SHP77 treated with DMSO at 0.1 percent for 48 hours (cell line): ENCODE results near the gene ABHD17B.

Experiments
- DNase-seq: peaks from one replicate; lab custom pipeline; 2025; lab: John Stamatoyannopoulos, UW

The ABHD17B gene

DNA sequence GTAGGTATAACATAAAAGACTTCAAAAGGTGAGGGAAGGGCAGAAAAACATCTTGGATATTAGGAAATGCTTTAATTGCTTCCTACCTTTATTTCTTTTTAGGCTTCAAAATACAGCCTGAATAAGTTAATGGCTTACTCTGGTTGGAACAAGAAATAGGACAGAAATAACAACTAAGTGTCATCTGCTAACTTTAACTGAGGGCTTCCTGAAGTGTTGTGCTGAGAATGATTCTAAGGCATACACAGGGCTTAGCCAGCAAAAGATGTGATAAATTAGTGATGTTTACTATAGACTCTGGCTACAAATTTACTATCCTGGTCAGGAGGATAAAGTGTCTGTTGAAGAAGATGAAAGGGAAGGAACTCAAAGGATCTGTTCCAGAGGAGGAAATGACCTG is 34.2 kb downstream of the ABHD17B start:
- no peak for DNase-seq

DNA sequence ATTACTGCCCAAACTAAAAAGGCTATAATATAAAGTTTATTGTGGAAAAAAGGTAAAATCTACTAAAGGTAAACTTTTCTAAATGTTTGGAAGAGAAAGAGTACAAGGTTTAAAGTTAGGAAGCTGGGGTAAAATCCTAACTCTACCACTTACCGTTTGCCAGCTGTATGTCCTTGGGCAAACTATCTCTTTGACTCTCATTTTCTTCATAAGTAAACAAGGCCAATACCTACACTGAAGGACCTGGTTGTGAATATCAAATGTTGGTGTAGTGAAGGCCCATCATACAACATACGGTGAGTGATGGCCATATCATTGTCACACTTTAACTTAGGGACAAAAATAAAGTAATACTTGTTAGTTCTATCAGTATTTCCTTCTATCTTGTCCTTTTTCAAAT is 34.9 kb downstream of the ABHD17B start:
- no peak for DNase-seq

DNA sequence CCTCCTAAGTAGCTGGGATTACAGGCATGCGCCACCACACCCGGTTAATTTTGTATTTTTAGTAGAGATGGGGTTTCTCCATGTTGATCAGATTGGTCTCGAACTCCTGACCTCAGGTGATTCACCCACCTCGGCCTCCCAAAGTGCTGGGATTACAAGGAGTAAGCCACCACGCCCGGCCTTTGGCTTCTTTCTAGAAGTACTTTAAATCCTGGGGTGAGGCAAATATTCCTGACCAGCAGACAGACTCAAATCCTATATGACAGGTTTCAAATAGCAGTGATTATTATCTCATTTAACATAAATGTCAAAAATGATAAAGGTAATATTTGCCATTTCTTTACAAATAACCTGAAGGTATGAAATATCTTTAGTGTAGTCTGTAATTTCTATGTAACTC is 35.6 kb downstream of the ABHD17B start:
- DNase-seq: no peak

DNA sequence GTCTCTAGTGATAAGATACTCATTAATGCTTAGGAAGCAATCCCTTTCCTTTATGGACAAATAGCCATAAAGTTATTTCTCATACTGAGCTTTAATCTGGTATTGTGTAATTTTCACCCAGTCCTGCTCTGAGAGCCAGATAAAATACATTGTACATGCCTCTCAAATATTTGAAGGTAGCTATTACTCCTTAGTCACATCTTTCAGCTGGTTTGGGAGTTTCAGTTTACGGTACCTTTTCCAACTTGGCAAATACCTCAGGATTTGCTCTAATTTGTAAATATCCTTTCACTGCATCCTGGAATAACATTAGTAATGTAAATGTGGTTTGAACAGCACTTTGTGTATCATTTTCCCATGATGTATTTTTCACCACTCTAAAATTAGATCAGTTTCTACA is 47.4 kb downstream of the ABHD17B start:
- no peak for DNase-seq

DNA sequence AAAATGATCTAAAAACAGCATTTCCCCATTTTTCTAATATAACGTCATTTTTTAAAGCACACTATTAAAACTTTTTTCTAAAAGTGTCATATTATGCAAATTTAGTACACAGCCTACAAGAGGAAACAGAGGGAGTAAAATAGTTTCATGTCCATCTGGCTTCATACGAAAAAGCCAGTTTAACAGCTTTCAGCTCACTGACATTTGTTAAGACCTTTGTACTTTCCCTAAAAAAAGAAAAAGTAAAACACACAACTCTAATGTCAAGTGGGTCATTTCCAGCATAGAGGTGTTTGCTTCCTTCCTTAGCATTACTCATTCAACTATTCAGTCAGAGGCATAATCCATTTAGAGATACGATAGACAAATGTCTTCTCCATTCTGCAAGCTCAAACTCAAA is 49.4 kb downstream of the ABHD17B start:
- DNase-seq: no peak

DNA sequence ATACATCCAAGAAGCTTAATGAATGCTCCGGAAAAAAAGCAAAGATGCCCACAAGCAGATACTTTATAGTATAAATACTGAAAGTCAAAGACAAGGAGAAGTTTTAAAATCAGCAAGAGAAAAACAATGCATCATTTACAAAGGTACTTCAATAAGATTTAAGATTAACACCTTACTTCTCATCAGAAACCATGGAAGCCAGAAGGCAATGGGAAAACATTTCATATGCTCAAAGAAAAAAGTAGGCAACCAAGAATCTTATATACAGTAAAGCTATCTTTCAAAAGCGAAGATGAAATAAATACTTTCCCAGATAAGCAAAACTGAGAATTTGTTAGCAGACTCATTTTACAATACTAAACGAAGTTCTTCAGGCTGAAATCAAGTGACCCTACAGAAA is 51.1 kb downstream of the ABHD17B start:
- no peak for DNase-seq

DNA sequence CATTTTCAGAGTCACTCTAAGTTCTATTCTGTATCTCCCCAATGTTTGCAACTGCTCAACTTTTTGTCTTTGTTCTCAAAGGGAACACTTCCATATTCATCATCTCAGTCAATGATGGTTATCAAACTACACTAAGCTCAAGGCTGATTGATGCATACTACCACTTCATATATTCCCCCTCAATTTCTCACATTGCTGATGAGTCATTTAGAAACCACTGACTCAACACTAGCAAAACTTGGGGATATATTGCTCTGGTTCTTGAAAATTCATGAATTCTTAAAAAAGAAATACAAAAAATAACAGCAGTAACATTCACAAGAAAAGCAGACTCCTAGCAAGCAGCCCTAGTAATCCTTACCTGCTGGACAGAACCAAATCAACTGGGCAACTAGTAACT is 52.2 kb downstream of the ABHD17B start:
- no peak for DNase-seq

DNA sequence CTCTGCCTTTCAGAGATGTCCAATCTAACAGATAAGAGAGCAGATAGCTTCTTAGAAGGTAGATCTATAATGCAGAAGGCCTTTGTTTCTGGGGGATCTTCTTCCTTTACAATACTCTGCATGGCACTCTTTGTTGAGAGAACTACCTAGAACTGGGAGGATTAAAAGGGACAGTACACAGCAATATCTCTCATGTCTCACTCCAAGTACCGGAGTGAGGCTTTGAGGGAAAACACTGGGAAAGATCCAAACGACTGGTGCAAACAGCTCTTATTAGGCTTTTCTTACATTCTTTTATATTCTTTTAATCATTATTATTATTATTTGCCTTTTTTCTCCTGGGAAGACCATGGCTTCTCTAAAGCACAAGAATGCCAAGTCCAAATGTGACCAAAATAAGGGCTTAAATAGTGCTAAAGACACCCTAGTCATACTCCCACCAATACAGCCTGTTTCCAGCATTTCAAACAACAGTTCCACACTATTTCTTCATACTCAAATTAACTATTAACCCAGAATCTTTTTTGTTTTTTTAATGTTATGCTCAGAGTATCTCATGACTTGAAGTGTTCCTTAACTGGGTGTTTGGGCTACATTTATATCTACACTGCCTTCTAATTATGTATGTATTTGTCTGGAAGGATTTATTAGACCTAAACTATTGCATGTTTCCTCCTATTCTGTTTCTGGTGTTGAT is 52.7 kb downstream of the ABHD17B start:
- no peak for DNase-seq

DNA sequence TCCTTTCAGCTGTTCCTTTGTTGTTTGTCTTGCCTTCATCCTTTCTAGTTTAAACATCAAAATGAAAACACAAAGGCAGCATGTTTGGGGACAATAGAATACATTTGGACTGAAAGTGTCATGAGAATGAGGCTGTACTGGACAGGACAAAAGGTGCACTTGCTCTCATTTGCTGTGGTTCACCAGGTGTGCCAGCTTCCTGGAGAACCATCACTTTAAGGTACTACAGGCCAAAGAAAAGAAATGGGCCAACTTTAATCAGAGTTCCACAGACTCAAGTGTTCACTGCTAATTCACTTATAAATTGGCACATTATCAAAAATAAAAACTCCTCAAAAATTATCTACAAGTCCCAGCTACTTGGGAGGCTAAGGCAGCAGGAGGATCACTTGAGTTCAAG is 53.8 kb downstream of the ABHD17B start:
- no peak for DNase-seq

DNA sequence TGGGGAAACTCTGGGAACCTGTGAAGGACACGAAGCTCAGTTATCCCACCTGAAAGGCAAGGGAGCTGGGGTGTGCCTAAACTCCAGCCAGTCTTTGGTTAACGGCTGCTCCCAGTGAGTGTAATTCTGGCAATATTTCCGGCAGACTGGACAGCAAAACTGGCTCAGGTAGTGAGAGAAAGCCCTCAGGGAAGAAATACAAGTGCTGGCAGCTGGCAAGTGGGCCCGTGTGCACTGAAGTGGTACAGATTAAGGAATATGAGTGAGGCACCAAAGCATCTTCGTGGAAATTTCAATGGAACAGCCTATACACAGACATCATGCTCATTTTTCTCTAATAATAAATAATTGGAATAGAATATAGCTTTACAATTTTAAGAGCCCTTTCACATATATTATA is 56.2 kb downstream of the ABHD17B start:
- no peak for DNase-seq

DNA sequence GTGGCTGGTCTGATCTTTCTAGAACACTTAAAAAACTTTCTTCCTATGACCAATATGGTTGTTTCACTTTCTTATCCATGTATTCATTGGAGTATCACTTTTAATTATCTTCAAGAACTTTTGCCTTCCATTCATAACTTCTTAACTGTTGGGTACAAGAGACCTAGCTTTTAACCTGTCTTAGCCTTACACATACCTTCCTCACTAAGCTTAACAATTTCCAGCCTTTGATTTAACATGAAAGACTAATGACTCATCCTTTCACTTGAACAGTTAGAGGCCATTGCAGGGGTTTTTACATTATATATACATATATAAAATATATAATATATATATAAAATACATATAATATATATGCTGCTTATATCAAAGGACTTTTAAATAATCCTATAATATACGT is 57.9 kb downstream of the ABHD17B start:
- DNase-seq: no peak

DNA sequence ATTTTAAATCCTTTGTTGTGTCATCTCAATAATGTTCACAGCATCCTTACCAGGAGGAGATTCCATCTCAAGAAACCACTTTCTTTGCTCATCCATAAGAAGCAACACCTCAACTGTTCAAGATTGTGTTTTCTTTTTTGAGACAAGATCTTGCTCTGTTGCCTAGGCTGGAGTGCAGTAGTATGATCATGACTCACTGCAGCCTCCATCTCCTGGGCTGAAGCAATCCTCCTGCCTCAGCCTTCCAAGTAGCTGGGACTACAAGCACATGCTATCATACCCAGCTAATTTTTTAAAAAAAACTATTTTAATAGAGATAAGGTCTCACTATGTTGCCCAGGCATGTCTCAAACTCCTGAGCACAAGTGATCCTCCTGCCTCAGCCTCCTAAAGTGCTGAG is 60.0 kb downstream of the ABHD17B start:
- DNase-seq: no peak

DNA sequence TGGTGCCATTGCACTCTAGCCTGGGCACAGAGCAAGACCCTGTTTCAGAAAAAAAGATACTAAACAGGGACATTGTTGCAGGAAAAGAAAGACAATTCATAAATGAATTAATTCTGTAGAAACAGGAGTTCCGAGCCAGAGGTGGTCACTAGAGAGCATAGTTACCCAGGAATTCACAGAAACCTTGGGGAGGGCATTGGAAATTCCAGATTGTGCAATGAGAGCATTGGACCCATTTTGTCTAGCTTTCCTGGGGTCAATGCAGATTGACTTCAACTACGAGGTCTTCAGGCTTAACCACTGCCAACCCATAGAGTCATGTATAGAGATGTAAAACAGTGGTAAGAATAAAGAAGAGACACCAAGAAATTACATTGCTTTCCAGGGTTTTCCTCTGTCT is 63.1 kb downstream of the ABHD17B start:
- no peak for DNase-seq

DNA sequence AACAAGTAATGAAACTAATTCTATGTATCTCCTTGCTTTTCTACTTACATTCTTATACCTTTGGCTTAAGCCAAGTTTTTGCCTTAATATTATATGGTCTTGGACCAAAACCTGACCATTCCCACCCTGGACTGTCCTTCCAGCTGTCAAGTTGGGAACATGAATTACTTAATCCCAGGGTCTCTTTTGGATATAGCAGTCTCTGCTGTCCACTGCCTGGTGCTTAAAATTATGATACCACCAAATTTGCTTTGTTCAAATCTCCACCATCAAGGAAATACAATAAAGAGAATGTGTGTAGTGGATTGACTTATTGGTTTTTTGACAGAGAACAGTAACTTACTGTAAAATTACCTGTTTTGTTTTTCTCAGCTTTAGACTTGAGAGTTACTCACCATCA is 66.2 kb downstream of the ABHD17B start:
- no peak for DNase-seq

DNA sequence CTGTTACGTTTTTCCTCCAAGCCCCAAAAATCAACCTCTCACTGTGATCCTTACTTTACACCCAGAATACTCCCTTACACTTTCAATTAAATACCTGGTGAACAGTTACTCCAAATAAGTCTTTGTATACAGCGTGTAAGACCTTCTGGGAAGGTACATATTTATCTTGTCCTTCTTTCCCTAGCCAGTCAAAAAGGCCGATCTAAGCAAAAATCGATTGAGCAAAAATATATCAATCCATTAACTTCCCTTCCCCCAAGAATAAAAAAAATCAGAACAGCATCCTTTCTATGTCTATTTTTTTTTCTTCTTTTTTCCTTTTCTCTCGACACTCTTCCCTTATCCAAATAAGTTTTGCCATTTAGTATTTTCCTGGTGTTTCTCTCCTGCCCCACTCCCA is 71.3 kb downstream of the ABHD17B start:
- DNase-seq: no peak

DNA sequence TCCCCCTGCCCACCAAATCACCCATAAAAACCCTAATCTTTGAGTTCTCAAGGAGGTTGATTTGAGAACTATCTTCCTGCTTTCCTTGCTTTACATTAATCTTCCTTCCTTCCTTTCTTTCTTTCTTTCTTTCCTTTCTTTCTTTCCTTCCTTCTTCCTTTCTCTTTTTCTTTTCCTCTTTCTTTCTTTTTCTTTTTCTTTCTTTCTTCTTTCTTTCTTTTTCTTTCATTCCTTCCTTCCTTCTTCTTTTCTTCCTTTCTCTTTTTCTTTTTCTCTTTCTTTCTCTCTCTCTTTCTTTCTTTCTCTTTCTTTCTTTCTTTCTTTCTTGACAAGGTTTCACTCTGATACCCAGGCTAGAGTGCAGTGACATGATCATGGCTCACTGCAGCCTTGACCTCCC is 75.4 kb downstream of the ABHD17B start:
- DNase-seq: no peak

DNA sequence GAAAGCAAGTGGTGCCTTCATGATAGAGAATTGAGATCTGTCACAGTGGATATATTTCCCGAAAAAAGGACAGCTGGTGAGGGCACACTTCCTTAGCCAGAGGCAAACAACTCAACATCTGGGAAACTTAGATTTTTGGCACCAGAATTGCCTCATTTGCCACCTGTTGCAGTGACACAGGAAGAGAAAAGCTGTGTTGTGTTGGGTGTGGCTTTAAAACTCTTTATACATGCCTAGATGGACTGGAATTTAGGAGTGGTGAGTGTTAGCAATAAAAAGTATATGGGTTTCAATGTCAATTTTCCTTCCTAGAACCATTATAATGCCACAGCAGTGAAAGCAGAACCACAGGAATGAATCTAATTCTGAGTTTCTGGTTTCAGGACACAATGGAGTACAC is 80.1 kb downstream of the ABHD17B start:
- no peak for DNase-seq

DNA sequence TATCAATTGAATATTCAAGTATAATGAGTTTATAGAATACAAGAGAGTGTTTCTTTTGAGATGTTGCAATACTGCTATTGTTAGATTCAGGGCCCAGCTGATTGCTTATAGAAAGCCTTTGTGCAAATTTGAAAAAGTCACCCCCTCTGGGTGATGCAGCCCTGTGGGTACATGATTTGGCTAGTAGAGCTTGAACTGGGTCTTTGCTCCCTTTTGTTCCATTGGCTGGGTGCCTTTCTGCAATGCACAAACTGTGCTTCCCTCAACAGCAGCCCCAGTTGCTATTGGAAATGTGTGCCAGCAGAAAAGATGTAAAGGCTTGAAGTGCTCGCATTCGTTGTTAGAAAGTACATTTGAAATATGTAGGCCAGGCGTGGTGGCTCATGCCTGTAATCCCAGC is 80.8 kb downstream of the ABHD17B start:
- no peak for DNase-seq

DNA sequence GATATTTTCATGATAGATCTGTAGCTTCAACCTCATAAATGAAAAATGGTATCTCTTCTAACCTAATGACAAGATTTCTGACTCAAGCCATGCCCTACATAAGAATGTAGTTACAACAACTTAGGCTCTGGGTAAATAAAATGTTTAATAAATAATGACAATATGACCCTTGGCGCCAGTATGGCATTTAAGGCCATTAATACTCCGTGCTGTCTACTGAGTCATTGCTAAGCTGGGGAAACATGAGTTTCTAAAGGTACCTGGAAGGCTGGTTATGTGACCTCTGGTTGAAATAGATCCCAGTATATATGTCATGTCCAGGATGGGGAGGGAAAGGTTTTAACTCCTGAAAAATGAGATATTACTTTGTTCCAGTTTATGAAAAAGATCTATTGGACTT is 84.7 kb downstream of the ABHD17B start:
- no peak for DNase-seq

DNA sequence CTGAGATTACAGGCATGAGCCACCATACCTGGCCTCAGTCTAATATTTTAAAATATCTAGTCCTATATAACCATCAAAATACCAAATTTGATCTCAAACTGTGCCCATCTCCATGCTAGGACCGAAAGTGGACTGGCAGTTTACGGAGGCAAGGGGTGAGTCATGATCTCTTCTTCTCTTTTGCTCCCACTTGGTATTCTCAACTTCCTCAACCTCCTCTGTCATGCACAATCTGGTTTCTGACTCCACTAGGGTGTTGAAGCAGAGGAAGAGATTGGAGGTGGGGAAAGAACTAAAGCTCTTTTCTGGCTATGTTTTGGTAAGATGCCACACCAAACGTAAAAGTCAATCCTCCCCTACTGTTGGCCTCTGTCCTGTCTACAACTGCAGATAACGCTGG is 86.7 kb downstream of the ABHD17B start:
- no peak for DNase-seq

DNA sequence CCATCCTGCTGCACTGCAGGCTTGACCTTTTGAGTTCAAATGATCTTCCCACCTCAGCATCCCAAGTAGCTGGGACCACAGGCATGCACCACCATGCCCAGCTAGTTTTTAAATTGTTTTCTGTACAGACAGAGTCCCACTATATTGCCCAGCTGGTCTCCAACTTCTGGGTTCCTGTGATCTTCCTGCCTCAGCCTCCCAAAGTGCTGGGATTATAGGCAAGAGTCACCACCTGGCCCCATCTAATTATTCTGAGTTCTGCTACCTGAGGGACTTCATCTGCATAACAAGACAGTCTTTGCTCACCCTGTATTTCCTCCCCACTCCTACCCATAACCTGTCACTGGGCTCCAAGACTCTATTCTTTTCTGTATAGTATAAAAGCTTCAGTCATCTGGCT is 88.1 kb downstream of the ABHD17B start:
- DNase-seq: no peak

DNA sequence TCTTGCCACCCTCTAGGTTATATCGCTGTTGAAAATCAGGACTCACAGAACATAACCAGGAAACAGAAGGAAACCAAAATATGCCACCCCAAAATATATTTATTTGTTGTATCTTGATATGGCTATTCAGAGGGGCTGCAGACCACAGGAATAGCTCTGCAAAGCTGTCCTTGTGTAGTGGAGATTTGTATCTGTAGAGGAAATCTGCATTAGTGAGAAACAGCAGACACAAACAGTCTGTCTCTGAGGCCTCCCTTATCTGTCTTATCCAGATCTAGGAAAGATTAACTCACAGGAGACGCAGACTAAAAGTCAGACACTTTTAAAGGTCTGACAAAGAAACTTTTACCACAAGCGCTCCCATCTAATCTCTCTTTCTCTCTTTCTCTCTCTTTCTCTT is 88.5 kb downstream of the ABHD17B start:
- no peak for DNase-seq

DNA sequence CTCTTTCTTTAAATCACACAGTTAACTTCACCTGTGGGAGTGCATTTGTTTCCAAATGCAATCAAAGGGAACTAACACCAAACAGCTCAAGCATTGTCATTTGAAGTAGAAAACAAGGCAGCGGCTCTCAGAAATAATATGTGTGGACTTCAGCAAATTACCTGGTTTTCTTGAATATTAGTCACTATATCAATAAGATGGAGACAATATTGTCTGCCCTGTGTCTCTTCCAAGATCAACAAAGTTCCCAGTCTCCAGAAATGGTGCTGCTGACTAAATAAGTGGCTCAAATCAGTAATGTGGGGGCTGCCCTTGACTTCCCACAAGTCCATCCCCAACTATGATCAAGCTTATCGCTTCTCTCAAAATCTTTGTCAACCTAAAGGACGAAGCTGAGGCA is 89.6 kb downstream of the ABHD17B start:
- DNase-seq: no peak

DNA sequence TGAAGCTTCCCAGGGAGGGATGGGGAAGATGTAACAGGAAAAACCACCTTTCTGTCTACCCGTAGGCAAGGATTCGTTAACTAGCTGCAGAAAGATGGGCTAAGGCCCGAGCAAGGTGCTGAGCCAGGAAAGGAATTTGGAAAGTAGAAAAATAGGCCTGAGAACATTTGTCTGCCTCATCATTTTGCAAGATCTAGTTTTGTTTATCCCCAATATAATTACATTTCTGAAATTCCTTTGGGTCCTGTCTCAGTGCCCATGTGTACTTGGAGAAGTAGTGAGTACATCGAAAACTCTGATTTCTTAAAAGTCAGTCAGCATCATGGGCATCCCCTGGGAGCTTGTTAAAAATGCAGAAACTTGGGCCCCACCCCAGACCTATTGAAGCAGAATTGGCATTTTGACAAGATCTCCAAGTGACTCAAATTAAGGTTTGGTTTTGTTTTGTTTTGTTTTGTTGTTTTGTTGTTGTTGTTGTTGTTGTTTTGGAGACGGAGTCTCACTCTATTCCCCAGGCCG is 90.5 kb downstream of the ABHD17B start:
- no peak for DNase-seq
